ENCODE results near the gene WFDC5.

GRCh38 chr20:45087097-45087790, 27.7 kb downstream of the WFDC5 start:
- no peak for TF ChIP-seq CTCF (tag by site-specific recombination; IDR thresholded peaks at IDR 0.05)
- no peak for TF ChIP-seq ZNF664 (tag by site-specific recombination; IDR thresholded peaks at IDR 0.05)
